ENCODE measurements around the gene WDFY2.

The WDFY2 gene

DNA sequence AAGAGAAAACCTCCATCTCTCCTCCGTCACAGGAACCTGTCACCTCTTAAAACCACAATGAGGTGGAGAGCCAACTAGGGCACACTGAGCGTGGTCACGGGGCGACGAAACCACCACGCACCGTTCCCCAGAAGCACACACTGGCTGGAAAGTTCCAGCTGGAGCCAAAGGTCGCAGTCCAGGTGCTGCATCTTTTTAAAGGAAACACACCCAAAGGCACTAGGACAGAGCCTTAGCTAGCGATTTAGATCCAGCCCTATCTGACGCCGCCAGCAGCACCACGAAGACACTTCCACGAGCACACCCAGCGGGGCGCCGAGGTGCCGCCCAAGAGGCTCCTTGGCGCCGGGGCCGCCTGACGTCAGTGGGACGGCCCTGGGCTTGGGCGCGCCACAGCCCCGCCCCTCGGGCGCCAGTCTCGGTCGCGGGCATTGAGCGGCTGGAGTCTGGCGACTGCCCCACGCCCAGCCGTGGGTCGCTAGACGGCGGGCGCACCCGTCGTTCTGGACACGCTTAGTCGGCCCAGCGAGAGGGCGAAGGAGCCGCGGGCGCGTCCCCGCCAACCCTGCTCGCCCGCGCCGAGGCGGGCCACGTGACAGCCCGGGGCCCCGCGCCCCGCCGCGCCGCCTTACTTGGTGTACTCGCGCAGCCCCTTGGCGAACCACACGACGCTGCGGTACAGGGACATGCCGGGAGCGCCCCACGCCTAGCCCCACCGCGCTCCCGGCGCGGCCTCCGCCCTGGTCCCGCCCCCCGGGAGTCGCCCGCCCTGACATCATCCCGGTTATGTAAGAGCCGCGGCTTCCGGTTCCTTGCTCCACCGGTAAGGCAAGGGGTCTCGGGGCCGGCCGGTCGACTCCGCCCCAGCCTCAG lies 219.4 kb downstream of the WDFY2 start, which contains the start of gene DHRS12:
Gene DHRS12 (minus strand): TSS at position 742 of the 873 bp plus-strand sequence. CDS start 4,504 bp downstream, outside the sequence.
- peak; percentile 91 for DNase-seq (ENCODE audit: low read depth)
- TF ChIP-seq, protein P1, sequence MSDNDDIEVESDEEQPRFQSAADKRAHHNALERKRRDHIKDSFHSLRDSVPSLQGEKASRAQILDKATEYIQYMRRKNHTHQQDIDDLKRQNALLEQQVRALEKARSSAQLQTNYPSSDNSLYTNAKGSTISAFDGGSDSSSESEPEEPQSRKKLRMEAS (IDR thresholded peaks at IDR 0.05; ENCODE audit: low read depth, low read length): peak; percentile 86
- TF ChIP-seq, protein P2, sequence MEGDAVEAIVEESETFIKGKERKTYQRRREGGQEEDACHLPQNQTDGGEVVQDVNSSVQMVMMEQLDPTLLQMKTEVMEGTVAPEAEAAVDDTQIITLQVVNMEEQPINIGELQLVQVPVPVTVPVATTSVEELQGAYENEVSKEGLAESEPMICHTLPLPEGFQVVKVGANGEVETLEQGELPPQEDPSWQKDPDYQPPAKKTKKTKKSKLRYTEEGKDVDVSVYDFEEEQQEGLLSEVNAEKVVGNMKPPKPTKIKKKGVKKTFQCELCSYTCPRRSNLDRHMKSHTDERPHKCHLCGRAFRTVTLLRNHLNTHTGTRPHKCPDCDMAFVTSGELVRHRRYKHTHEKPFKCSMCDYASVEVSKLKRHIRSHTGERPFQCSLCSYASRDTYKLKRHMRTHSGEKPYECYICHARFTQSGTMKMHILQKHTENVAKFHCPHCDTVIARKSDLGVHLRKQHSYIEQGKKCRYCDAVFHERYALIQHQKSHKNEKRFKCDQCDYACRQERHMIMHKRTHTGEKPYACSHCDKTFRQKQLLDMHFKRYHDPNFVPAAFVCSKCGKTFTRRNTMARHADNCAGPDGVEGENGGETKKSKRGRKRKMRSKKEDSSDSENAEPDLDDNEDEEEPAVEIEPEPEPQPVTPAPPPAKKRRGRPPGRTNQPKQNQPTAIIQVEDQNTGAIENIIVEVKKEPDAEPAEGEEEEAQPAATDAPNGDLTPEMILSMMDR (IDR thresholded peaks at IDR 0.05; ENCODE audit: low read depth, low read length): no peak
- TF ChIP-seq POLR2A (IDR thresholded peaks at IDR 0.05; ENCODE audit: extremely low read depth, insufficient read length): peak; percentile 90
- peak; percentile 81 for TF ChIP-seq MYC (IDR thresholded peaks at IDR 0.05; ENCODE audit: low read depth, low read length)
- H3K4me3 ChIP-seq (ENCODE audit: low read depth, low read length): peak within 1 kb of the TSS; percentile 65

DNA sequence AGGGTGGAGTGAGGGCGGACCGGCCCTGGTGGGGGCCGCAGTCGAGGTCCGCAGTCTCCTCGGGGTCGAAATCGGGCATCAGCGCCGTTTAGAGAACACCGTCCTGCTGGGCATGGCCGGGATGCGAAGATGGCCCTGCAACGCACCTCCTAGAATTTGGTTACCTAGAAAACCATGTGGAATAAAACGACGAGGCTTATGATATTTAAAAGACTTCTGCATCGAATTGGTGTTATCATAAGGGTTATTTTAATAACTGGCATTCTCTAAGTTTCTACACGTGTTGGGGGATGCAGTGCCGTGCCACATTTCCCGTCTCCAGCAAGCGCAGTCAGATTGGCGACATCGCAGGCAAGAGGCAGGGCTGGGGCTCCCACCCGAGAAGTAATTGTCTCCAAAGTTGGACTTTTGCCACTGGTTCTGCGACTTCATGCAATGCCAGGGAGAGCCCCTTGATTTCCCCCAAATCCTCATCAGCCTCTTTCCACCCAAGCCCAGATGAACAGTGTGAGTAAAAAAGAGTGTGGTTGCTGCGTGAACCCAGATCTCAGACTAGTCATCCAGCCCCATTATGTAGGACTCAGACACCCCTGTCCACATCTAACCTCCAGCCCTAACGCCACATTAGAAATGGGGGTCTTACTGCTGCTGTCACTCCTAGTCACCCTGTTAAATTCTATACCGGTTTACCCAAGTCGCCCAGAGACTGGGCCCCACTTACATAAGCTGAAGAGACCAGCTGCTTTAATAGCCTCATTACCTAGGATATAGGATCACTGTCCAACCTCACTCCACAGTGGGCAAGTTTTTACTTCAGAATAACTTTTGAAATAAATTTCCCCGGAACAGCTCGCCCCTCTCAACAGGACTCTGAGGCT lies 220.3 kb downstream of the WDFY2 start:
- peak overlapping the region; percentile 65 for H3K4me3 ChIP-seq (ENCODE audit: low read depth, low read length)
- TF ChIP-seq POLR2A (IDR thresholded peaks at IDR 0.05; ENCODE audit: extremely low read depth, insufficient read length): no peak
- TF ChIP-seq, protein P1 (IDR thresholded peaks at IDR 0.05; ENCODE audit: low read depth, low read length): 0 out of 2 replicates have a peak, but pooled peaks have one; percentile 1
- no peak for DNase-seq (ENCODE audit: low read depth)

DNA sequence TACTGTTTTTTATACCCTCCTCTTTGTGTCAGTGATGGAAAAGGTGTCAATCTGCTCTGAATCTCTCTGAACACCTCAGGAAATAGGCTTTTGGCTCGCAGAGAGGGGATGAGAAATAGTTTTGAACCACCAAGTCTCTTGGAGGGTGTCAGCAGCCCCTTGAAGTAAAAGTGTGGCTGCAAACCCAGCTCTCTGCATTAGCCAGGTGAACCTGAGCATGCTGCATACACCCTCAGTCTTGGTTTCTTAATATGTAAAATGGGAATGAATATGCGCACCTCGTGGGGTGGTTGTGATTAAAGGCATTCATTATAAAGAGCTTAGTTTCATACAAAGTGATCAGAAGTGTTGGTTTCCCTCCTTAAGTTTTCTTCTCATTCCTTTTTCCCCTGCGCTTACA lies 221.1 kb downstream of the WDFY2 start:
- H3K4me3 ChIP-seq (ENCODE audit: low read depth, low read length): no peak overlapping the region
- DNase-seq (ENCODE audit: low read depth): no peak
- TF ChIP-seq, protein P1 (IDR thresholded peaks at IDR 0.05; ENCODE audit: low read depth, low read length): no peak
- no peak for TF ChIP-seq MYC (IDR thresholded peaks at IDR 0.05; ENCODE audit: low read depth, low read length)
- TF ChIP-seq, protein P2 (IDR thresholded peaks at IDR 0.05; ENCODE audit: low read depth, low read length): no peak
- no peak for TF ChIP-seq POLR2A (IDR thresholded peaks at IDR 0.05; ENCODE audit: extremely low read depth, insufficient read length)

DNA sequence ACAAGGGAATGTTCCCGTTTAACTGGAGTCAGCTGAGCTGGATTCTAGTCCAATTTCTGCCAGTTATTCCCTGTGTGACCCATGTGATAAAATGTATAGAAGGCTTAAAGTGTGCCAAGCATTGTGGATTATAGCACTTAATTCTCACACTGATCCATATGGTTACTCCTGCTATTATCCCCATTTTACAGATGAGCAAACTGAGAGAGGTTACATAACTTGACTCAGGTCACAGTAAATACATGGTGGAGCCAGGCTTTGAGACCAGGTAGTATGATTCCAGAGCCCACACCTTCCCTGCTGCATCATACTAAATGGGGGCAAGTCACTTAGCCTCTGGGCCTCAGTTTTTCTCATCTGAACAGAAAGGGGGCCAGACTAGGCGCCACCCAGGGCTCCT lies 221.7 kb downstream of the WDFY2 start:
- no peak overlapping the region for H3K4me3 ChIP-seq (ENCODE audit: low read depth, low read length)
- no peak for DNase-seq (ENCODE audit: low read depth)
- TF ChIP-seq, protein P1 (IDR thresholded peaks at IDR 0.05; ENCODE audit: low read depth, low read length): no peak
- TF ChIP-seq POLR2A (IDR thresholded peaks at IDR 0.05; ENCODE audit: extremely low read depth, insufficient read length): no peak
- TF ChIP-seq, protein P2 (IDR thresholded peaks at IDR 0.05; ENCODE audit: low read depth, low read length): no peak

DNA sequence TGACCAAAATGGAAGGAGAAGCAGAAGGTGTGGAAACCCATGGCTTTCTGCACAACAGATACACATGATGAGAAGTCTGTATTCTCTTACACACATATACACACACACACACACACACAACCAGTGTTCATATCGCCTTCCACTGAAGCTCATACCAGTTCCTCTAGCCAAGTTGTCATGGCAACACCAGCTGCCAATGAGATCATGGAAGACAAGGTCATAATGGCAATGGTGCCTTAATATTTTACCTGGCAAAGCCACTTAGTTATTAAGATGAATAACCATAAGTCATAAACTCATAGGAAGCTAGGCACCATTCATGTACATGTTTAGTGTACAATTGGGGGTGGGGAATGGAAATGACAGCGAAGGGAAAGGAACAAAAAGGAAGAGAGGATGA lies 222.3 kb downstream of the WDFY2 start:
- no peak overlapping the region for H3K4me3 ChIP-seq (ENCODE audit: low read depth, low read length)
- TF ChIP-seq POLR2A (IDR thresholded peaks at IDR 0.05; ENCODE audit: extremely low read depth, insufficient read length) (no peak), MYC (IDR thresholded peaks at IDR 0.05; ENCODE audit: low read depth, low read length) (no peak)
- TF ChIP-seq, protein P2 (IDR thresholded peaks at IDR 0.05; ENCODE audit: low read depth, low read length): no peak
- TF ChIP-seq, protein P1 (IDR thresholded peaks at IDR 0.05; ENCODE audit: low read depth, low read length): no peak
- peak; percentile 35 for DNase-seq (ENCODE audit: low read depth)

Measured in NB4 (cell line).